GM18507 (cell line): ENCODE measurements around the gene NYAP2.

Experiments
- DNase-seq: peaks from one replicate; pipeline ENCODE4 v3.0.0; 2011; ENCODE audit warnings: low read depth; ENCODE audit not compliant: insufficient read length; ENCODE audit errors: extremely low spot score
- FAIRE-seq: peaks from 2 replicates; lab custom pipeline; 2011; peaks lifted over from hg19 to GRCh38; lab: Jason Lieb, UNC

Gene NYAP2

DNA sequence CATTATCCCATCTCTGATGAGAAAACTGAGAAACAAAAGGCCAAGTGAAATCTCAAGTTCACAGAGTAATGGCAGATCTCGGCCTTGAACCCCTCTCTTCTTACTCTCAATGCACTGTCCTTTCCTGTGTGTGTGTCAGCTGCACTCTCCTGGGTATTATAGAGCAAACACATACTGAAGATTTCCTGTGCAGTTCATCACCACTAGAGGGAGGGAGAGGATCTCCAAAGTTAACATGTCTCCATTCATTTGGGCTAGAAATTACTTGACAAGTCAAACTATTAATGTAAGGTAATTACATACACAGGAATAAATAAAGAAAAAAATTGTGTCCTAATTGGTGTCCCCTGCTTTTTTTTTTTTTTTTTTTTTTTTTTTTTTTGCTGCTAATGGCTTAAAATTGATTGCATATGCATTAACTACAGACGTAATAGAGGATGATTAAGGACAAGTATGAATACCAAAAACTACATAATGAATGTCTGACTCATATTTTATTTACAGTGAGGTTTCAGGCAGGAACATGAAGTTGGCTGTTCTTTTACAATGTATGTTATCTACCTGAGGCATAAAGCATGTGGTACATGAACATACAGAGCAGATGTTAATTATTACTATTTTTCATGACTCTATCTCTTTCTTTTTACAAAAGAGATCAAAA, 269.2 kb downstream of the NYAP2 start:
- peak; percentile 2 for DNase-seq
- peak; percentile 85 for FAIRE-seq

DNA sequence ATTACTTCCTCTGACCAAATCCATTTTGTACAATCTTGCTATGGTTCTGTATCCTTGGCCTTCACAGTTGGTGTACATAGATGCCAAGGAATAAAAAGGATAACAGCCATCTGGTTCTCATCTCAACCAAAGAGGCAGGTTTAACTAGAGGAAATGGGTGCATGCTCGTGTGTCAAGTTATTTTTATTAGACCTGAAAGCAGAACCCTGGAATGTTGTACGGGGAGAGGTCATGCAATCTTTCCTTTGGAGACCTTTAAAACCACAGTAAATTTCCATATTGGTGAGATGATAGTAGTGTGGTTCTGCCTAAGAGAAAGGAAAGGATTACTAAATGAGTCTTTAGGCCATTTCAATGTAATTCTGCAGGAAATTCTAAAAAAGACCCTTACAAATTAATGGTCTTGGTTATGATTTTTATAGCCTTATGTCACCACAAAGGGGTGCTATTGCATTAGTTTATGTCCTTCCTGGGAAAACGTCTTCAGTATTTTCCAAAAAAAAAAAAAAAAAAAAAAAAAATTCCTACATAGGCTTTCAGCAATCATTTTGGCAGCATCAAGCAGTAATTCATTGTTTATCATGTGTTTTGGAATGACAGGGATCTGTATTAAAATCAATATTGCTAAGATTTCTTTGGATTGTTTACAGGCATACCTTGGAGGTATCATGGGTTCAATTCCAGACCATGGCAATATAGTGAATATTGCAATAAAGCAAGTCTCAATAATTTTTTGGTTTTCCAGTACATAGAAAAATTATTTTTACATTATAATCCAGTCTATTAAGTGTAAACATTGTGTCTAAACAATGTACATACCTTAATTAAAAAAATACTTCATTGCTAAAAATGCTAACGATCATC, 270.8 kb downstream of the NYAP2 start:
- no peak for DNase-seq
- no peak for FAIRE-seq

GRCh38 chr2:225678792-225679191, 279.3 kb downstream of the NYAP2 start:
- FAIRE-seq (no peak), DNase-seq (no peak)

DNA sequence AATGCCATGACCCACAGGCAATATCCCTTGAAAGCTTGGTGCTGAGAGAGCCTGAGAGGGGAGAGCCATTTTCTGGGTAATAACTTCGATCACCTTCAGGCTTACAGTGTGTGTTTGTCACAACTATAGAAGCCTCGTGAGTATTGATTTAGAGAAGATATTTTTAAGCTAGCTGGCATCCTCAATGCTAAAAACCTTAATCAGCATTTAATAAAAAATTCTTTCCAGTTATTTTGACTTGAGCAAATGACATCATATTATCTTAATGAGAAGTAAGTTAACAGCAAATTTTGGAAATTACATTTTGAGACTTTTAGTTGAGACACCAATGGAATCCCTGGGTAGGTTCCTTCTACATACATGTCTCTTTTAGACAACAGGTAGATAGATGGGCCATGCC, 283.7 kb downstream of the NYAP2 start:
- FAIRE-seq (no peak), DNase-seq (no peak)

GRCh38 chr2:225690153-225690552, 290.6 kb downstream of the NYAP2 start:
- FAIRE-seq (no peak), DNase-seq (no peak)

GRCh38 chr2:225691711-225692110, 292.2 kb downstream of the NYAP2 start:
- no peak for DNase-seq
- FAIRE-seq = no peak

DNA sequence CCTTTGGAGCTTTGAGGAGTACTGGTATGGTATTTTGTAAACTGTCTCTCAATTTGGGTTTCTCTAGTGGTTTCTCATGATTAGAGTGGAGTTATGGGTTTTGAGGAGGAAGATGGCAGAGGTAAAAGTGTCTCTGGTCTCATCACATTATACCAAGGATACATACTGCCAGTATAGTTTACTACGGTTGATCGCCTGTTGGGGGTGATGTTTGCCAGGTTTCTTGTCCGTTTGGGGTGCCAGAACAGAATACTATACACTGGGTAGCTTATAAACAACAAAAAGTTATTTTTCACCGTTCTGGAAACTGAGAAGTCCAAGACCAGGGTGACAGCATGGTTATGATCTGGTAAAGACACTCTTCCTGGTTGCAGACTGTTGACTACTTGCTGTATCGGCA, 293.7 kb downstream of the NYAP2 start:
- no peak for DNase-seq

GRCh38 chr2:225694664-225695063, 295.2 kb downstream of the NYAP2 start:
- FAIRE-seq (no peak), DNase-seq (no peak)

More for the DNA sequence above, 293.7 kb downstream of the NYAP2 start:
- FAIRE-seq = no peak

DNA sequence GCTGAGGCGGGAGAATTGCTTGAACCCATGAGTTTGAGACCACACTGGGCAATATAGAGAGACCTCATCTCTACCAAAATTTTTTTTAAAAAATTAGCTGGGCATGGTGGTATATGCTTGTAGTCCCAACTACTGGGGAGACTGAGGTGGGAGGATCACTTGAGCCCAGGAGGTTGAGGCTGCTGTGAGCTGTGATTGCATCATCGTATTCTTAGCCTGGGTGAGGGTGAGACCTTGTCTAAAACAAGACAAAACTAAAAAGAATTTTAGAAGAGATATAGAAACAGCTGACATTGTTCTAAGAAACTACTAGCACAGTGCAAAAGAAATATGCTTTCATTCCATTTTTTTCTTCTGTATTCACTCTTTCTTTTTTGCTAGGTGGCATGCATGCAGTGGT, 298.4 kb downstream of the NYAP2 start:
- FAIRE-seq = no peak
- DNase-seq = no peak
